GM12878 (cell line): ENCODE data around the gene F2RL1. TPM values are rescaled to one million over a fixed set of nuclear protein-coding genes. Genes with fewer than 3 reads are reported as not detected.

ENCODE experiments used
- ATAC-seq: fragments of 200-7000 bp; cut with Tn5 transposase; 3 replicates; pipeline ENCODE4 v1.9.1; 2020; ENCODE audit warnings: mild to moderate bottlenecking, moderate library complexity
- BruUV-seq: library from RNA; stranded (reverse); fragments of 400-500 nt; replicated peaks from 2 replicates; lab custom pipeline; 2021; lab: Mats Ljungman, UMichigan
- CTCF ChIA-PET: fragments of 300-600 bp; sonication (Branson Sonifier 250); formaldehyde crosslinking; extraction: SDS; loops from one replicate; lab custom pipeline; 2021; ENCODE audit warnings: inconsistent platforms; lab: Yijun Ruan, JAX
- POLR2A ChIA-PET: fragments of 350-600 bp; formaldehyde crosslinking; extraction: SDS; loops from one replicate; lab custom pipeline; 2021; ENCODE audit warnings: inconsistent platforms; lab: Charles Lee
- RAD21 ChIA-PET: fragments of 300-600 bp; sonication (Branson Sonifier 250); formaldehyde crosslinking; loops from one replicate; lab custom pipeline; 2023; ENCODE audit warnings: antibody characterized with exemption; ENCODE audit not compliant: unreplicated experiment; lab: Charles Lee
- SMC1A ChIA-PET: fragments of 300-600 bp; sonication (Branson Sonifier 250); formaldehyde crosslinking; loops from one replicate; lab custom pipeline; 2023; ENCODE audit not compliant: unreplicated experiment, uncharacterized antibody; lab: Charles Lee
- DNase-seq: peaks from one replicate; pipeline ENCODE4 v3.0.0-alpha.2; 2011; ENCODE audit warnings: low read depth, low spot score
- FAIRE-seq: peaks from 3 replicates; lab custom pipeline; 2011; peaks lifted over from hg19 to GRCh38; lab: Jason Lieb, UNC
- H2AFZ ChIP-seq: 2 replicates; pipeline ENCODE4 v1.6.0; 2011; ENCODE audit warnings: low read depth, low read length, control low read depth; ENCODE audit not compliant: control insufficient read depth
- H3K27ac ChIP-seq: 2 replicates; pipeline ENCODE4 v1.5.1; 2011; ENCODE audit warnings: control low read depth; ENCODE audit not compliant: control insufficient read depth, insufficient read depth
- H3K27me3 ChIP-seq, 2 experiments: replicated peaks in 1 of 2; 2 replicates each; pipeline versions ENCODE4 v1.6.0 to v1.6.1; 2011; ENCODE audit warnings: low read length in 1 of 2; ENCODE audit not compliant: control insufficient read depth in 2 of 2, insufficient read depth in 2 of 2
- H3K36me3 ChIP-seq, 2 experiments: 2 replicates each; pipeline ENCODE4 v1.5.1; 2011; ENCODE audit warnings: low read length in 1 of 2; ENCODE audit not compliant: control insufficient read depth in 2 of 2, insufficient read depth in 2 of 2
- H3K4me1 ChIP-seq: 2 replicates; pipeline ENCODE4 v1.6.1; 2011; ENCODE audit warnings: mild to moderate bottlenecking, low read length, moderate library complexity, mixed read lengths; ENCODE audit not compliant: control insufficient read depth, insufficient read depth
- H3K4me2 ChIP-seq: 2 replicates; pipeline ENCODE4 v1.6.0; 2011; ENCODE audit warnings: control low read depth; ENCODE audit not compliant: control insufficient read depth, insufficient read depth
- H3K4me3 ChIP-seq: fragments of 200-600 bp; sonication (generic); 2 replicates; pipeline ENCODE4 v1.5.1; 2016
- H3K79me2 ChIP-seq: 2 replicates; pipeline ENCODE4 v1.6.0; 2011; ENCODE audit warnings: low read length; ENCODE audit not compliant: control insufficient read depth, insufficient read depth
- H3K9ac ChIP-seq: 2 replicates; pipeline ENCODE4 v1.8.0; 2011; ENCODE audit warnings: low read length, control low read depth, mixed read lengths; ENCODE audit not compliant: control insufficient read depth, insufficient read depth
- H3K9me3 ChIP-seq: replicated peaks from 3 replicates; pipeline ENCODE4 v1.5.1; 2011; ENCODE audit warnings: mild to moderate bottlenecking, low read length; ENCODE audit not compliant: control insufficient read depth, insufficient read depth
- H4K20me1 ChIP-seq: 2 replicates; pipeline ENCODE4 v1.6.0; 2011; ENCODE audit not compliant: control insufficient read depth, insufficient read depth
- BRCA1 ChIP-seq: IDR thresholded peaks from 2 replicates; pipeline ENCODE4 v1.6.1; 2011; ENCODE audit warnings: low read depth, low read length, improper control_type of control experiment
- ELK1 ChIP-seq: IDR thresholded peaks from 2 replicates; pipeline ENCODE4 v1.6.1; 2012; ENCODE audit warnings: low read depth, low read length, improper control_type of control experiment
- HCFC1 ChIP-seq: fragments of 150-350 bp; IDR thresholded peaks from 2 replicates; pipeline ENCODE4 v1.6.1; 2014; ENCODE audit warnings: low read length
- HDGF ChIP-seq: fragments of 450-650 bp; IDR thresholded peaks from 2 replicates; pipeline ENCODE4 v1.6.1; 2016; ENCODE audit warnings: antibody characterized with exemption
- MTA3 ChIP-seq: IDR thresholded peaks from 2 replicates; pipeline ENCODE4 v1.6.1; 2012; ENCODE audit warnings: low read length, inconsistent platforms, borderline replicate concordance
- POLR2AphosphoS2 ChIP-seq: IDR thresholded peaks from 2 replicates; pipeline ENCODE4 v1.6.1; 2011; ENCODE audit warnings: low read depth, mild to moderate bottlenecking, low read length, improper control_type of control experiment, moderate library complexity
- RCOR1 ChIP-seq: conservative IDR thresholded peaks from 2 replicates; pipeline ENCODE4 v1.6.1; 2012; ENCODE audit warnings: low read depth, low read length, improper control_type of control experiment
- SPI1 ChIP-seq: IDR thresholded peaks from 2 replicates; pipeline ENCODE4 v1.6.1; 2011; ENCODE audit warnings: low read depth, mild to moderate bottlenecking, low read length, moderate library complexity, borderline replicate concordance; ENCODE audit not compliant: insufficient read depth
- TCF3 ChIP-seq: IDR thresholded peaks from 2 replicates; pipeline ENCODE4 v1.6.1; 2012; ENCODE audit warnings: low read depth, mild to moderate bottlenecking, low read length, borderline replicate concordance; ENCODE audit not compliant: insufficient read depth
- ZBTB40 ChIP-seq: fragments of 450-650 bp; IDR thresholded peaks from 2 replicates; pipeline ENCODE4 v1.6.1; 2016; ENCODE audit warnings: mild to moderate bottlenecking, moderate library complexity, borderline replicate concordance
- ZNF217 ChIP-seq: fragments of 450-650 bp; IDR thresholded peaks from 2 replicates; pipeline ENCODE4 v1.6.1; 2017; ENCODE audit warnings: antibody characterized with exemption, mild to moderate bottlenecking
- WGBS: methylation state at CpG from one replicate; pipeline ENCODE4 v1.1.6; 2016; ENCODE audit warnings: low lambda C conversion rate; ENCODE audit not compliant: insufficient replicate concordance, insufficient coverage; ENCODE audit errors: missing lambda C conversion rate; 5-methylcytosine and 5-hydroxymethylcytosine counted together
- in situ Hi-C: fragments of 300-500 bp; cut with MboI; formaldehyde crosslinking; loops from 9 replicates; pipeline ENCODE4 v1.14.3; 2018; ENCODE audit warnings: mixed read lengths
- intact Hi-C: fragments of 100-400 bp; cut with micrococcal nuclease; formaldehyde crosslinking; loops from one replicate; pipeline ENCODE4 v1.14.2; 2022; ENCODE audit not compliant: unreplicated experiment
- polyA plus RNA-seq, 11 experiments: library from polyadenylated mRNA; depleted of rRNA in 4 of 11; unstranded in 6 of 11; stranded (reverse) in 5 of 11; fragments of >200 nt; fragmentation: Nextera tagmentation in 4 of 11; fragmentation: Illumina TruSeq in 1 of 11; extraction: Ambion mirVana in 4 of 11; extraction: Trizol in 1 of 11; gene quantifications; 1 replicate in 1 of 11; 2 replicates in 10 of 11; pipeline versions ENCODE4 v1.2.1 to v1.2.3, GENCODE V29; 2011 to 2016; ENCODE audit warnings: inconsistent platforms in 2 of 11, missing spikeins in 2 of 11, low read depth in 1 of 11
- total RNA-seq, 4 experiments: library from RNA; depleted of rRNA in 3 of 4; stranded (reverse); fragments of >200 nt in 3 of 4; fragmentation: Illumina TruSeq in 1 of 4; extraction: Trizol in 1 of 4; gene quantifications; 2 replicates each; pipeline versions ENCODE4 v1.2.1 to v1.2.3, GENCODE V29; 2013 to 2021

Gene F2RL1
- total and polyA plus RNA-seq, 10 of the 15 experiments (the other 5 are each of a cell fraction or from before 2014, with no cell fraction given): 0.04 to 0.10 TPM; not detected in 8

DNA sequence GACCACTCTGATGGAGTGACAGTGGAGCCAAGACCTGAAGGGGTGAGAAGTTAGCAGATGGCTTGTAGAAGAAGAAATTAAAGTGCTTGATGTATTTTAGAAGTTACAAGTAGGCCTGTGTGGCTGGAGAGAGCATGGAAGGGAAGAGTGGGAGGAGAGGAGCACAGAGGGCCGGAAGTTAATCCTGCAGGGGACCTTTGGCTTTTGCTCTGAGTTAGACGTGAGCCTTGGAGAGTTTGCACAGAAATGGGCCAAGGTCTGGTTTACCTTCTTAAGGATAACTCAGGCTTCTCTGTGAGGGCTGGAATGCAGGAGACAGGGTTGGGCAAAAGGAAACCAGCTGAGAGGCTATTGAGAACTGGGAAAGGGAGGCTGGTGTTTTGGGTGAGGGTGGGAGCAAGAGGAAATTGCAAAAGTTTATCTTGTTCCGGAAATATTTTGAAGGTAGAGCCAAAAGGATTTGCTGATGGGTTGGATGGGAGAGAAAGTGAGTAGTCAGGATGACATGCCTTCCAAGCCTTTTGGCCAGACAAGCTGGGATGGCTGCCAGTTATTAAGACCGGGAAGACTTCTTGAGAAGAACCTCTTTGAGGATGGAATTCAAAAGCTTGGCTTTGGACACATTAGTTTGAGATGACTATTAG is 17.5 kb upstream of the F2RL1 start:
- H2AFZ ChIP-seq: no peak overlapping the region
- H3K4me2 ChIP-seq: no peak overlapping the region
- H3K4me1 ChIP-seq: no peaks in the 10 kb centered on the region
- CTCF ChIA-PET: no interaction called here
- H3K27ac ChIP-seq: no peak overlapping the region
- 38% methylated on average over 4 of the region's 4 CpGs for WGBS
- DNase-seq (no peak), ATAC-seq (no peak), FAIRE-seq (no peak)
- no peak overlapping the region for H3K9ac ChIP-seq
- BruUV-seq: no TSS peak
- SMC1A ChIA-PET: no interaction called here
- H3K9me3 ChIP-seq: no peaks in the 10 kb centered on the region
- H3K79me2 ChIP-seq: no peaks in the 10 kb centered on the region
- H3K36me3 ChIP-seq: no peaks in the 10 kb centered on the region
- TF ChIP-seq ELK1: no peak
- no peak for TF ChIP-seq SPI1
- no peak for TF ChIP-seq HCFC1
- TF ChIP-seq BRCA1: no peak
- no peak for TF ChIP-seq POLR2AphosphoS2
- TF ChIP-seq MTA3: no peak
- no peak for TF ChIP-seq ZBTB40
- TF ChIP-seq HDGF: no peak
- no peak for TF ChIP-seq ZNF217
- TF ChIP-seq RCOR1: no peak
- TF ChIP-seq TCF3: no peak
- no peaks in the 10 kb centered on the region for H4K20me1 ChIP-seq
- intact Hi-C loops (no loop called here), in situ Hi-C loops (no loop called here)
- H3K4me3 ChIP-seq: no peak overlapping the region
- RAD21 ChIA-PET: no interaction called here
- POLR2A ChIA-PET: no interaction called here
- no peaks in the 10 kb centered on the region; a peak in 1 of 4 replicates for H3K27me3 ChIP-seq
